CD4-positive, alpha-beta T cell treated with Interleukin-4 for 4 hours (primary cell): ENCODE results near the gene BRSK2.

ENCODE experiments used
- DNase-seq: peaks from one replicate; pipeline ENCODE4 v3.0.0-alpha.2; 2020

The BRSK2 gene

GRCh38 chr11:1455032-1455762 lies 65.5 kb downstream of the BRSK2 start:
- no peak for DNase-seq

GRCh38 chr11:1455763-1456060 lies 66.0 kb downstream of the BRSK2 start:
- DNase-seq, result no peak

GRCh38 chr11:1456176-1456575 lies 66.4 kb downstream of the BRSK2 start:
- DNase-seq, result no peak

- DNase-seq, result no peak
These were observed 67.0 kb downstream of the BRSK2 start for GRCh38 chr11:1456596-1457325.

GRCh38 chr11:1457326-1457680 lies 67.6 kb downstream of the BRSK2 start:
- DNase-seq, result no peak

GRCh38 chr11:1457856-1458255 lies 68.1 kb downstream of the BRSK2 start:
- DNase-seq, result no peak

- no peak for DNase-seq
These were observed 68.8 kb downstream of the BRSK2 start for GRCh38 chr11:1458340-1459218.

- DNase-seq, result no peak
These were observed 69.5 kb downstream of the BRSK2 start for GRCh38 chr11:1459219-1459575.

- DNase-seq, result no peak
These were observed 70.1 kb downstream of the BRSK2 start for GRCh38 chr11:1459764-1460395.

- no peak for DNase-seq
These were observed 70.8 kb downstream of the BRSK2 start for GRCh38 chr11:1460396-1460985.

- DNase-seq, result no peak
These were observed 71.5 kb downstream of the BRSK2 start for GRCh38 chr11:1460986-1461825.

- no peak for DNase-seq
These were observed 72.3 kb downstream of the BRSK2 start for GRCh38 chr11:1461826-1462697.

- DNase-seq, result no peak
These were observed 72.9 kb downstream of the BRSK2 start for GRCh38 chr11:1462698-1462975.

- no peak for DNase-seq
These were observed 73.3 kb downstream of the BRSK2 start for GRCh38 chr11:1463056-1463455.

GRCh38 chr11:1466784-1467183 lies 77.0 kb downstream of the BRSK2 start:
- no peak for DNase-seq

GRCh38 chr11:1467270-1467669 lies 77.5 kb downstream of the BRSK2 start:
- DNase-seq, result no peak

GRCh38 chr11:1468002-1468401 lies 78.3 kb downstream of the BRSK2 start:
- DNase-seq, result no peak

GRCh38 chr11:1468473-1469066 lies 78.8 kb downstream of the BRSK2 start:
- no peak for DNase-seq

- DNase-seq, result no peak
These were observed 79.7 kb downstream of the BRSK2 start for GRCh38 chr11:1469287-1469910.

- DNase-seq, result no peak
These were observed 80.4 kb downstream of the BRSK2 start for GRCh38 chr11:1469911-1470680.
